Inflammatory macrophage treated with lipopolysaccharide for 1 hour (primary cell): Measurements from ENCODE around the gene ZNF230.

Experiments used
- DNase-seq, 2 donors: peaks; one replicate each; pipeline ENCODE4 v3.0.0-alpha.2; 2020 to 2022

ZNF230 gene

GRCh38 chr19:44050740-44051649 lies 48.2 kb downstream of the ZNF230 start:
- DNase-seq: no peak

- DNase-seq: peak; percentile 91 to 92
These were observed 49.1 kb downstream of the ZNF230 start, which contains the start of gene ZNF223 for GRCh38 chr19:44051650-44052402. Gene ZNF223 (plus strand): TSS chr19:44052036. CDS start chr19:44055177, 3,141 bp downstream.

DNA sequence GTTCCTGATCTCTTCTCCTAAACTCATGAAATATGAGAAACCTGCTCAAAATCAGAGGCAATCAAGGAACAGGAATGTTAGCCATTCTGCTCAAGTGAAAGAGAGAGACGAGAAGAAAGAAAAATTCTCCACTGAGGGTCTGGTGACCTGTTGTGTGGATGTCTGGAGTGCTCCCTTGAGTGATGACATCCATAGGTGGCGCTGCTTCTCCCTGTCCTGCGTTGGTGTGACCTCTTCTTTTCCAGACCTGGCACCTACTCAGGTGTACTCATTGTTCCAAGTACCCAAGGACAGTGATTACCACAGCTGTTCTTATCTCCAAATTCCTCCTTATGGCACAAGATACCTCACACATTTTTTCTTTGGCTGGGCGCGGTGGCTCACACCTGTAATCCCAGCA lies 53.1 kb downstream of the ZNF230 start:
- DNase-seq: no peak

GRCh38 chr19:44059229-44059628 lies 56.5 kb downstream of the ZNF230 start:
- no peak for DNase-seq

DNA sequence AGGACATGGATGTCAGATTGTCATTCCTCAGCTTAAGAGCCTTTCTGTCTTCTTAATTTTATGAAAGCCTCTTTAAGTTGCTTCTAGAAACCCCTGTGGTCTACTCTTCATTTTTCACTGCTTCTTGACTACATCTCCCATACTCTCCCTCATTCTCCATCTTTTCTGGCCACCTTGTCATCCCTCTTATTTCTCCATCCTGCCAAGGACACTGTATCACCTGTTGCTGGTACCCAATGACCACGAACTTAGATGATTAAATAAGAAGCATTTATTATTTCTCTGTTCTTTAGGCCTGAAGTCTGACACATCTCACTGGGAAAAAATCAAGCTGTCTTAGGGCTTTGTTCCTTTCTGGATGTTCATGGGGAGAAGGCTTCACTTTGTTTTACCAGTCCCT lies 58.3 kb downstream of the ZNF230 start:
- no peak for DNase-seq
